Stimulated activated naive CD8-positive, alpha-beta T cell treated with anti-CD3 and anti-CD28 coated beads, Interleukin-15, Interleukin-2, amounts not matched to agents 100 U/mL and 50 U/mL, for 24 hours (primary cell): ENCODE data around the gene MYH4.

Experiments
- ATAC-seq: fragments of 150-1000 bp; cut with Tn5 transposase; one replicate; pipeline ENCODE4 v1.10.0; 2021
- DNase-seq: peaks from one replicate; pipeline ENCODE4 v3.0.0; 2021

The MYH4 gene

GRCh38 chr17:10469459-10469858, at the start of gene MYH4:
TSS of gene MYH4 (minus strand) at chr17:10469559. CDS start at chr17:10466745, 2,814 bp downstream.
- ATAC-seq (no peak), DNase-seq (no peak)

DNA sequence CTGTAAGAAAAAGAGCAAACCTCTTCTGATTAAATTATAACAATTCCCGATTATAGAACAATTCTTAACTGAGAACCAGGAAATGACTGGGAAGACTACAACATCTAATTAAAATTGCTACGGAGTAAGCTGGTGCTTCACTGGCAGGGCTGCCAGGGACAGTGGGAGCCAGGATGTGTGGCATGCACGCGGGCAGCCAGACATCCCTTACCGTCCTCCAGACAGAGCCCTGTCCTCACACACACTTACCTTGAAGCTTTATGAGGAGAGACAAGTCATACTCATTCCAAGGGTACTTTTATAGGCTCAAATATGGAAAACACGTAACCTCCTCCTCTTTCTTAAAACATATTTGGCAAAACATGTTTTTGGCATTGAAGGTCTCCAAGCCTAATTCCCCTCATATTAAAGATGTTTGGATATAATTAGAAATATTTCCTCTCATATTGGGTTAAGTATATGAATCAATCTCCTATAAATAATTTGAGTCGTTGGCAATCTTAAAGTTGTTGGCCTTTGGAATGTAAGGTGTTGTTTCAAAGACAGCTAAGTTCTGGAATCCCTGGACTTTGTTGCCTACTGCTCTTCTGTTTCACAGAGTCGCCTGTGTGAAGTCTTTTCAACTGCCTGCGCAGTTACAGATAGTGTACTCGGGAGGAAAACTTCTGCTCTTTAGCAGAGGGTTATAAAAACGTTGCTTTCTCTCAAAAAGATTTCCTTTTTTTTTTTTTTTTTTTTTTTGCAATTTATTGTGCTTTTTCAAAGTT, 49.1 kb upstream of the MYH4 start, which contains the start of gene MYH1:
Gene MYH1, minus strand, starts transcription at position 272 of the 767 bp plus-strand sequence. CDS start 1,900 bp downstream, outside the sequence.
- no peak for ATAC-seq
- no peak for DNase-seq

GRCh38 chr17:10516638-10517037, 47.3 kb upstream of the MYH4 start:
- ATAC-seq, result no peak

DNA sequence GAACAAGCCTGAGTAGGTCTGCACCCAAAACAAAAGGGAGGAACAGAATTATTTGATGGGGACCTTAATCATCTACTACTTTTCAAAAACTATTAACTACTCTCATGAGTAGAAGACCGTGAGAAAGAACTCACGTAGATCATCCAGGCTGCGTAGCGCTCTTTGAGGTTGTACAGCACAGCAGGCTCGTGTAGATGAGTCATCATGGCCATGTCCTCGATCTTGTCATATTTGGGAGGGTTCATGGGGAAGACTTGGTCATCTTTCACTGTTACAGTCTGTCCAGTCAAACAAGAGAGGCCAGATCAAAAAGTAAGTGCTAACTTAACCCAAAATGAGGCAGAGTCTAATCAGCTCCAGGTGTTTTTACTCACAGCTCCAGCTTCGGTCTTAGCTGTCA, 46.7 kb upstream of the MYH4 start:
- ATAC-seq (no peak), DNase-seq (no peak)

More at GRCh38 chr17:10516638-10517037, 47.3 kb upstream of the MYH4 start:
- DNase-seq, result no peak

DNA sequence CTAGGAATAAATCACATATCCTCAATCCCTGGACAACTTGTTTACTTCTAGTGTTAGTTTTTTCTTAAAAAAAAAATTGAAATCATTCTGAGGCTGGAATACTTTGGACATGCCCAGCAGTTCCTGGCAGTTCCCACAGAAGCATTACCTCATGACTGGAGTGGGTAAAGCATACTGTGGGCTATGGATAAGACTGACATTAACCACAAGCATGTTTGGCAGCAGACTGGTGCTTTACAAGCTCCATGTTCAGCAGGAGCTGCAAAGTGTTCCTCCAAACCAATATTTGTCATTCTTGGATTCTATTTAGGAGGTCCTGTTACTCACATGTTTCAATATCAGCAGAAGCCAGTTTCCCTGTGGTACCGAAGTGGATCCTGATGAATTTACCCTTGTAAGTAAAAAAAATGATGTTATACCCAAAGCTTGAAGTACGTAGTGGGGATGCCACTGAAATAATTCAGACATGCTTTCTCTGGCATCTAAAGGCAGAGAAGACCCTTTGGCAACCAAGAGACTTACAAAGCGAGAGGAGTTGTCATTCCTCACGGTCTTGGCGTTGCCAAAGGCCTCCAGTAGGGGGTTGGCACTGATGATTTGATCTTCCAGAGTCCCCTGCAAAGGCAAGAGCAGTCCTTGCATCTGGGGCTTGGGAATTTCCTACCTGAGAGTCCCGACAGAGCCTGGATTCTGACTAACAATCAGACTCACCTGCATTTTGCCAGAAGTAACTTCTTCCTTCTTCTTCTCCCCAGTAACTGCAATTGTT, 44.1 kb upstream of the MYH4 start:
- DNase-seq (no peak), ATAC-seq (no peak)

DNA sequence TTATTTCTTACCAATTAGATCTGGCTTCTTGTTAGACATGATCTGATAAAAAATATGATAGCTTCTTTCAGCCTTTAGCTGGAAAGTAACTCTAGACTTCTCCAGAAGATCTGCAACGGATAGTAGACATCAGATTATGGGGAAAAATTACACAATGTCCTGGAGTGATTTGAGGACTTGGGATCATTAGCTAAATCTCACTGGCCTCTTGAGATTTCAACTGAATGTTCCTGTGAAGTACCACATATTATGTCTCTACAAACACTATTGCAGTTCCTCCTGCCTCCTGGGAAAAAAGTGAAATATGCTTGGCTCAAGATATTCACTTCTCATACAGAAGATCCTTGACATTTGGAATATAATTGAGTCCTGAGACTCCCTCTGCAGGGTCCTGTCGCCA, 43.5 kb upstream of the MYH4 start:
- ATAC-seq, result no peak
- DNase-seq, result no peak

- no peak for ATAC-seq
Observed at GRCh38 chr17:10499950-10500349, 30.6 kb upstream of the MYH4 start.

GRCh38 chr17:10492004-10492403, 22.6 kb upstream of the MYH4 start:
- ATAC-seq, result no peak
- DNase-seq, result no peak

More at GRCh38 chr17:10499950-10500349, 30.6 kb upstream of the MYH4 start:
- no peak for DNase-seq

DNA sequence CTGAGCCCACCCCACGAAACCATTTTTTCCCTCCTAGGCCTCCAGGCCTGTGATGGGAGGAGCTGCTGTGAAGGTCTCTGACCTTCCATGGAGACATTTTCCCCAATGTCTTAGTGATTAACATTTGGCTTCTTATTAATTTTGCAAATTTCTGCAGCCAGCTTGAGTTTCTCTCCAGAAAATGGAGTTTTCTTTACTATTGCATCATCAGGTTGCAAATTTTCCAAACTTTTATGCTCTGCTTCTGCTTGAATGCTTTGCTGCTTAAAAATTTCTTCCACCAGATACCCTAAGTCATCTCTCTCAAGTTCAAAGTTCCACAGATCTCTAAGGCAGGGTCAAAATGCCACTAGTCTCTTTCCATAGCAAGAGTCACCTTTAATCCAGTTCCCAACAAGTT, 12.9 kb upstream of the MYH4 start:
- no peak for ATAC-seq
- no peak for DNase-seq

- DNase-seq, result no peak
Observed at GRCh38 chr17:10477701-10478100, 8.3 kb upstream of the MYH4 start.

GRCh38 chr17:10474536-10474935, 5.2 kb upstream of the MYH4 start:
- DNase-seq (no peak), ATAC-seq (no peak)

More at GRCh38 chr17:10477701-10478100, 8.3 kb upstream of the MYH4 start:
- ATAC-seq, result no peak

DNA sequence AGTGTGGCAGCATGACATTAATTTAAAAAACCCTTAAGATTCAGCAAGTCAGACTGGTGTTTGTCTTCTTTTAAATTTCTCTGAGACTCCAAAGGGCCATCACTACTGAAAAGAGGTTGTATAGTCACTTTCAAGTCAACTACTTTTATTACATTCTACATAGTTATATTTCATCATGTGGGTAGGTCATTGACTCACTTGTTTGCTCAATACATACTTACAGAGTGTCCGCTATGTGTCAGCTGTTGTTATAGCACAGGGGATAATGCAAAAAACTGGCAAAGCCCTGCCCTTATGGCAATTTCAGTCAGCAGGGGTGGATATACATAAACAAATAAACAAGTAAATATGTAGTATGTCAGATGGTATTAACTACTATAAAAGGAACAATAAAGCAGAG, 2.5 kb upstream of the MYH4 start:
- no peak for DNase-seq

GRCh38 chr17:10463402-10463801, 6.0 kb downstream of the MYH4 start:
- DNase-seq (no peak), ATAC-seq (no peak)

More for the DNA sequence above, 2.5 kb upstream of the MYH4 start:
- no peak for ATAC-seq

- ATAC-seq (no peak), DNase-seq (no peak)
Observed at GRCh38 chr17:10460062-10460461, 9.3 kb downstream of the MYH4 start.

DNA sequence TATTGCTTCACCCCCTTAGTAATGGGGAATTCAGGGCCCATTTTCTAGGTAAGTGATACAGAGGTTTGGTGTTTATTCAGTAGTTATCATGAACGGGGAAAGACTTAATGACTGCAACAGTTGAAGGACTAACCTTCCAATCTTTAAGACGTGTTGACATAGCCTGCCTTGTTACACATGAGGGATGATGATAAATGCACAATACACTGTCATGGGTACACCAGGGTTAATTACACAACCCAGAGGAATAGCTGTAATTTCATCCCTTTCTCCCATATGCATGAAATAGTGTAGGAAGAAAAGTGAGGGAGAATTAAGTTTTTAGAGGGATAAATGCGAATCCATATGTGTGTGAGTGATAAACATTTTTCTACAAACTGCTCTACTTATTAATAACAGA, 10.7 kb downstream of the MYH4 start:
- DNase-seq (no peak), ATAC-seq (no peak)

- no peak for DNase-seq
- ATAC-seq, result no peak
Observed at GRCh38 chr17:10457952-10458351, 11.4 kb downstream of the MYH4 start.

DNA sequence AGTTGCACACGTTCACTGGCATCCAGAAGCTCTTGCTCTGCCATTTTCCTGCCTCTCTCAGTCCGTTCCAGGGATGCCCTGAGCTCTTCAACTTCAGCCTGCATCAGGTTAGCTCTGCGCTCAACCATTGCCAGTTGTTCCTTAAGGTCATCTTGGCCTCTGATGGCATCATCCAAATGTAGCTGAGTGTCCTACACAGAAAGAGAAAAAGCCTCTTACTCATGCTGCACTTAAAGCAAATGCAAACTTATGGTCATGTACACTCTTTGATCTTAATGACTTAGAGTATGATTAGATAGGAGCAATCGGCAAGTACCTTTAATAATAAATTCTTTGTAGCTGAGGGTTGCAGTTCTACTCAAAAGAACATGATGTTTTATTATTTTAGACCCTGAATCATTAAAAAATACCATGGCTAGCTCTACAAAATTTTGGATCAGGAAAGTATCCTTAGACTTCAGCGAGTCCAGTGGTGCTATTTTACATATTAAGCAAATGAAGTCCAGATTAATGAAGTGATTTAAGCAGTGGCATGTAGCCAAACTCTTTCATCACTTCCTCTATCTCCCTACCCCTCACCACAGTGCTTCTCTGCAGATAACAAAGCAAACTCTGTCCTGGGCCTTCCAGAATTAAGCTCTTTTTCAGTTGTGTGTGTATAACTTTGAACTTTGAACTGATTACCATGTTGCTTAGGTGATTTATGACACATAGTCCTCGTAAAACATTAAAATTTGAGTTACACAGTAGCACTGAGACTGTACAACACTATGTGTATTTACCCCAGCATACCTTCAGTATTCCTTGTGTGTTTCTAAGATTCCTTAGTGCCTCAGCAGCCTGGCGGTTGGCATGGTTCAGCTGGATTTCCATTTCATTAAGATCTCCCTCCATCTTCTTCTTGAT, 22.1 kb downstream of the MYH4 start:
- no peak for DNase-seq
- ATAC-seq, result no peak

- DNase-seq (no peak), ATAC-seq (no peak)
Observed at GRCh38 chr17:10439816-10440215, 29.5 kb downstream of the MYH4 start.

GRCh38 chr17:10435096-10435495, 34.3 kb downstream of the MYH4 start:
- ATAC-seq, result no peak
- DNase-seq, result no peak

GRCh38 chr17:10429421-10430045, 39.8 kb downstream of the MYH4 start:
- DNase-seq (no peak), ATAC-seq (no peak)

DNA sequence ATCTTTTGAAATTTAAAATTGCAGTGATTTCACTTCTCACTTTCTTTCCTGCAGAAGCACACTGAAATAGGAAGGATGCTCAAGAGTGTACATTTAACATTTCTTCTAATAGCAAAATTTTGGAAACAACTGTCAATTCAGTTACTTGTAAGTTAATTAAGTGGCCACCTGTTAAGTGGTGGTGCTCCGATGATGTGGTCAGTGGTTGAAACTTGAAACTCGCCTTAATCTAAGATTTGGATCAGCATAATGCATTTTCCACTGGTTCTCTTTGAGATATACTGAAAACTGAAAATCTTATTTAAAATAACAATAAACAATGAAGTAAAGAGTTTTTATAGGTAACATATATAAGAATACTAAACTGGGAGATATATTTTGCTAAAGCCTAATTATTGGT, 40.6 kb downstream of the MYH4 start:
- ATAC-seq (no peak), DNase-seq (no peak)
